OCI-LY3 (cell line): Measurements from ENCODE around the gene MED9.

Experiments
- H2AFZ ChIP-seq: fragments of 200-600, 300-600 bp; shearing (Covaris generic); 2 replicates; pipeline ENCODE4 v1.6.0; 2014; ENCODE audit warnings: antibody characterized with exemption, low read depth, low read length
- H3K27ac ChIP-seq: fragments of 200-600, 300-600 bp; sonication (generic); 2 replicates; pipeline ENCODE4 v1.5.1; 2014; ENCODE audit warnings: mild to moderate bottlenecking, low read length, moderate library complexity, mixed read lengths
- H3K27me3 ChIP-seq: fragments of 200-600, 300-600 bp; sonication (generic); 2 replicates; pipeline ENCODE4 v1.6.1; 2014; ENCODE audit warnings: low read depth, low read length, mixed read lengths
- H3K36me3 ChIP-seq: fragments of 200-600, 300-600 bp; sonication (generic); replicated peaks from 2 replicates; pipeline ENCODE3; 2014; ENCODE audit warnings: low read depth, low read length, mixed read lengths
- H3K4me1 ChIP-seq: fragments of 300-600, 200-600 bp; sonication (generic); 2 replicates; pipeline ENCODE4 v1.6.1; 2014; ENCODE audit warnings: low read length, mixed read lengths
- H3K4me2 ChIP-seq: fragments of 200-600, 300-600 bp; sonication (generic); 2 replicates; pipeline ENCODE4 v1.6.1; 2014; ENCODE audit warnings: low read length, mixed read lengths
- H3K4me3 ChIP-seq: fragments of 300-600, 200-600 bp; sonication (generic); 2 replicates; pipeline ENCODE4 v1.5.1; 2014; ENCODE audit warnings: antibody characterized with exemption, mild to moderate bottlenecking, low read length, moderate library complexity
- H3K79me2 ChIP-seq: fragments of 300-600, 200-600 bp; shearing (Covaris generic); 2 replicates; pipeline ENCODE4 v1.6.1; 2014; ENCODE audit warnings: mild to moderate bottlenecking, low read length, mixed read lengths
- H3K9ac ChIP-seq: fragments of 300-600, 200-600 bp; shearing (Covaris generic); 2 replicates; pipeline ENCODE4 v1.6.0; 2014; ENCODE audit warnings: mild to moderate bottlenecking, low read length, moderate library complexity
- H3K9me3 ChIP-seq: fragments of 200-600, 300-600 bp; shearing (Covaris generic); 2 replicates; pipeline ENCODE4 v1.6.1; 2014; ENCODE audit warnings: low read length, mixed read lengths; ENCODE audit not compliant: insufficient read depth
- H4K20me1 ChIP-seq: fragments of 200-600, 300-600 bp; sonication (generic); 2 replicates; pipeline ENCODE4 v1.6.1; 2016; ENCODE audit warnings: low read length, mixed read lengths; ENCODE audit not compliant: insufficient read depth
- EZH2phosphoT487 ChIP-seq: fragments of 200-600 bp; shearing (Covaris generic); IDR thresholded peaks from 2 replicates; pipeline ENCODE4 v1.6.1; 2018; ENCODE audit warnings: antibody characterized with exemption, mixed run types, low read depth
- TF ChIP-seq, protein P1 (sequence below): fragments of 200-600, 300-600 bp; sonication (generic); IDR thresholded peaks from 2 replicates; pipeline ENCODE4 v1.5.1; 2014; ENCODE audit warnings: antibody characterized with exemption, low read length, low read depth

Gene MED9

DNA sequence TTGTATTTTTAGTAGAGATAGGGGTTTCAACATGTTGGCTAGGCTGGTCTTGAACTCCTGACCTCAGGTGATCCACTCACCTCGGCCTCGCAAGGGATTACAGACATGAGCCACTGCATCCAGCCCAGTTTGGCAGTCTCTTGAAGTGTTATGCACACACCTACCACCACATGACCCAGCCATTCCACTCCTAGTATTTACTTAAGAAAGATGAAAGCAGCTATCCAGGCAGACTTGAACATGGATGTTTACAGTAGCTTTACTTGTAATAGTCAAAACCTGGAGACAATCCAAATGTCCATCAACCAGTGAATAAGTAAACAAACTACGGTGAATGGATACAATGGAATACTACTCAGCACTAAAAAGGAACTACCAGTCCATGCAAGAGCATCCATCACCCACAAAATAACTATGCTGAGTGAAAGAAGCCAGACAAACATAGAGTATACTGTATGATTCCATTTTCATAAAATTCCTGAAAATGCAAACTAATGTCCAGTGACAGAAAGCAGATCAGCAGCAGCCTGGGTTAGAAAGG is 57.2 kb downstream of the MED9 start:
- Histone ChIP-seq H3K79me2 (no peaks in the 10 kb centered on the region), H3K9ac (no peak overlapping the region)

DNA sequence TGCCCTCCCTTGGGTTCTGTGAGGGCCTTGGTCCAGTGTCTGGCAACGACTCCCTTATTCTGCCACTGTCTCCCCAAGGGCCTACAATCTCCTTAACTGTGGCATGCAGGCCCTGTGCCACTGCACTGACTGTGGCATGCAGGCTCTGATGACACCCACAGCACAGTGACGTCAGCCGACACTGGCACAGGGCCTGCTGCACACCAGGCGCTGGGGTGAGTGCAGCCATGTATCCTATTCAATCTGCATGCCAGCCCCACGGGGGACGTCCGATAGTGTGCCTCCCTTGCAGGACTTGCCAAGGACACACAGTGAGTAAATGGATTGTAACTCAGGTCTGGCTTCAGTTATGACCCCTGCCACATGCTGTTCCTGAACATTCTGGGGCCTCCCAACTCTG is 59.2 kb downstream of the MED9 start:
- no peaks in the 10 kb centered on the region for H3K4me1 ChIP-seq
- TF ChIP-seq, protein P1, sequence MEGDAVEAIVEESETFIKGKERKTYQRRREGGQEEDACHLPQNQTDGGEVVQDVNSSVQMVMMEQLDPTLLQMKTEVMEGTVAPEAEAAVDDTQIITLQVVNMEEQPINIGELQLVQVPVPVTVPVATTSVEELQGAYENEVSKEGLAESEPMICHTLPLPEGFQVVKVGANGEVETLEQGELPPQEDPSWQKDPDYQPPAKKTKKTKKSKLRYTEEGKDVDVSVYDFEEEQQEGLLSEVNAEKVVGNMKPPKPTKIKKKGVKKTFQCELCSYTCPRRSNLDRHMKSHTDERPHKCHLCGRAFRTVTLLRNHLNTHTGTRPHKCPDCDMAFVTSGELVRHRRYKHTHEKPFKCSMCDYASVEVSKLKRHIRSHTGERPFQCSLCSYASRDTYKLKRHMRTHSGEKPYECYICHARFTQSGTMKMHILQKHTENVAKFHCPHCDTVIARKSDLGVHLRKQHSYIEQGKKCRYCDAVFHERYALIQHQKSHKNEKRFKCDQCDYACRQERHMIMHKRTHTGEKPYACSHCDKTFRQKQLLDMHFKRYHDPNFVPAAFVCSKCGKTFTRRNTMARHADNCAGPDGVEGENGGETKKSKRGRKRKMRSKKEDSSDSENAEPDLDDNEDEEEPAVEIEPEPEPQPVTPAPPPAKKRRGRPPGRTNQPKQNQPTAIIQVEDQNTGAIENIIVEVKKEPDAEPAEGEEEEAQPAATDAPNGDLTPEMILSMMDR, result no peak
- no peak for TF ChIP-seq EZH2phosphoT487
- no peaks in the 10 kb centered on the region for H3K36me3 ChIP-seq
- H2AFZ ChIP-seq, result no peak overlapping the region
- no peaks in the 10 kb centered on the region for H3K9me3 ChIP-seq
- H3K9ac ChIP-seq, result no peak overlapping the region
- no peaks in the 10 kb centered on the region for H3K79me2 ChIP-seq
- no peak overlapping the region for H3K27ac ChIP-seq
- no peak overlapping the region for H3K4me3 ChIP-seq
- no peaks in the 10 kb centered on the region for H4K20me1 ChIP-seq
- H3K27me3 ChIP-seq, result no peaks in the 10 kb centered on the region
- H3K4me2 ChIP-seq, result no peak overlapping the region

More for the DNA sequence above, 57.2 kb downstream of the MED9 start:
- Histone ChIP-seq H4K20me1 (no peaks in the 10 kb centered on the region), H3K9me3 (no peaks in the 10 kb centered on the region), H3K4me1 (no peaks in the 10 kb centered on the region), H3K27ac (no peak overlapping the region), H3K4me2 (no peak overlapping the region), H3K27me3 (no peaks in the 10 kb centered on the region), H3K36me3 (no peaks in the 10 kb centered on the region), H3K4me3 (no peak overlapping the region), H2AFZ (no peak overlapping the region)
- TF ChIP-seq, protein P1, result no peak
- no peak for TF ChIP-seq EZH2phosphoT487

DNA sequence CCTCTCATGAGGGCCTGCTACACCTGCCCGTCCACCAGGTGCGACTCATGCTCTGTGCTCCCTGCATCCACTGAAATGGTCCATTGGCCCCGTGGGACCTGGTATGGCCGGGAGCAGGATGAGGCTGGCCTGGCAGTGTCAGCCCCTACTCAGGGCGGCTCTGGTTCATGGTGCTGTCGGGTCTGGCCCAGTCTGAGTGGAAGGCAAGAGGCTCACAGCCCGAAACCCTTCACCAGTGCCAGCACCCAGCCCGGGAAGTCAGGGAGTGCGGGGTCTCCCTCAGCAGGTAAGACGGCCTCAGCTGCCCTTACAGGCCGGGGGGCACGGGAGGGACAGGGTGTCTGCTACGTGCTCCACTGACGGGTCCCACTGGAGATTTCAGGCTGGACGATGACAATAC is 59.9 kb downstream of the MED9 start:
- no peaks in the 10 kb centered on the region for H4K20me1 ChIP-seq
- H3K9me3 ChIP-seq, result no peaks in the 10 kb centered on the region
- no peak overlapping the region for H2AFZ ChIP-seq
- TF ChIP-seq, protein P1, result no peak
- no peak for TF ChIP-seq EZH2phosphoT487
- no peaks in the 10 kb centered on the region for H3K36me3 ChIP-seq
- H3K9ac ChIP-seq, result no peak overlapping the region
- H3K4me2 ChIP-seq, result no peak overlapping the region
- H3K4me3 ChIP-seq, result no peak overlapping the region
- H3K4me1 ChIP-seq, result no peaks in the 10 kb centered on the region
- no peaks in the 10 kb centered on the region for H3K27me3 ChIP-seq
- no peak overlapping the region for H3K27ac ChIP-seq
- H3K79me2 ChIP-seq, result no peaks in the 10 kb centered on the region

DNA sequence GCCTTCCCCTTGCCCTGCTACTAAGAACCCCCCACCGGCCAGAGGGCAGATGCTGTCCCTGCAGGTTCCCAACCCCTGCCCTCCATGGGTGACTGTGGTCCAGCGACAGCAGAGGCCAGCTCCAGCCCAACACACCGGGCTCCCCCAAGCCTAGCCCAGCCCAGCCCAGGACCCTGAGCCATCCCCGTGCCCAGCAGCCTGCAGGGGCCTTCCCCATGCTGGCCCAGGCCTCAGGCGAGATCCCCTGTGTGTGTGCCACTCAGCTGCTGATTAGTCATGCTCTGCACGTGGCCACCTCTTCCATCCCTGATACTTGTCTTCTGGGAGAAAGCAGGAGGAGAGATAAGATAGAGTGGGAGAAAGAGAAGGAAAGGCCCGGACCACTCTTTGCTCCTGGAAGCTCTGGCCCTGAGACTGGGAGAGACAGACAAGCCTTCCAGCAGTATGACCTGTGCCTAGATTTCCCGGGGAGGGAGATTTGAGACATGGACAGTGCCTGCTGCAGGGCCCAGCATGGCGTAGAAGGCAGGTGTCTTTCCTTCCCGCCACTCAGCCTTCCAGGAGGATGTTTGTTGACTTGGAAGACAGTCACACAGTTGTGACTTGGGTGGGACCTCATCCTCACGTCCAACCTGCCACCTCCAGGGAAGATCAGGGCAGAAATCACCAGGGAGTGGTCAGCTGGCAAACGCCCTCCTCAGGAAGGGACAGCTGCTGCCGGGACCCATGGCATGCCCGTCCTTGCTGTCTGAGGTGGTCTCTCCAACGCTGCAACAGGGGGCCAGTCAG is 60.7 kb downstream of the MED9 start:
- Histone ChIP-seq H4K20me1 (no peaks in the 10 kb centered on the region), H3K4me1 (no peaks in the 10 kb centered on the region), H3K27me3 (no peaks in the 10 kb centered on the region), H3K4me2 (no peak overlapping the region), H3K4me3 (no peak overlapping the region), H3K9me3 (no peaks in the 10 kb centered on the region), H3K36me3 (no peaks in the 10 kb centered on the region), H3K9ac (no peak overlapping the region), H3K27ac (no peak overlapping the region), H2AFZ (no peak overlapping the region), H3K79me2 (no peaks in the 10 kb centered on the region)
- TF ChIP-seq, protein P1, result no peak
- no peak for TF ChIP-seq EZH2phosphoT487
